HepG2 (cell line): ENCODE measurements around the gene TRIM69. TPM values are rescaled to one million over a fixed set of nuclear protein-coding genes. Genes with fewer than 3 reads are reported as not detected.

ENCODE experiments used
- EZH2 ChIP-seq: conservative IDR thresholded peaks from 2 replicates; pipeline ENCODE4 v1.6.1; 2012; ENCODE audit warnings: mild to moderate bottlenecking, low read depth, low read length, moderate library complexity
- HMG20B ChIP-seq: conservative IDR thresholded peaks from 2 replicates; pipeline ENCODE4 v1.6.1; 2016; ENCODE audit warnings: missing genetic modification reagents, missing compliant biosample characterization
- KDM4B ChIP-seq: sonication (generic); formaldehyde crosslinking; IDR thresholded peaks from 2 replicates; pipeline ENCODE4 v1.4.0; 2020; ENCODE audit warnings: missing genetic modification reagents
- NFKBIZ ChIP-seq: IDR thresholded peaks from 2 replicates; pipeline ENCODE4 v1.6.1; 2018; ENCODE audit warnings: missing genetic modification reagents, missing compliant biosample characterization
- SMYD3 ChIP-seq: sonication (generic); formaldehyde crosslinking; IDR thresholded peaks from 2 replicates; pipeline ENCODE4 v1.8.1; 2023; ENCODE audit warnings: mild to moderate bottlenecking, missing genetic modification reagents
- SNAI1 ChIP-seq: sonication (generic); formaldehyde crosslinking; IDR thresholded peaks from 2 replicates; pipeline ENCODE4 v1.5.0; 2020; ENCODE audit warnings: mild to moderate bottlenecking, missing genetic modification reagents, borderline replicate concordance
- SNAPC2 ChIP-seq: sonication (generic); formaldehyde crosslinking; IDR thresholded peaks from 2 replicates; pipeline ENCODE4 v1.8.1; 2022; ENCODE audit warnings: mild to moderate bottlenecking, missing genetic modification reagents
- ZNF343 ChIP-seq: sonication (generic); formaldehyde crosslinking; IDR thresholded peaks from 2 replicates; pipeline ENCODE4 v1.4.0; 2020; ENCODE audit warnings: mild to moderate bottlenecking, missing genetic modification reagents
- ZNF792 ChIP-seq: IDR thresholded peaks from 2 replicates; pipeline ENCODE4 v1.6.1; 2016
- polyA plus RNA-seq, 8 experiments: library from polyadenylated mRNA; depleted of rRNA in 3 of 8; stranded (reverse) in 7 of 8; unstranded in 1 of 8; fragments of >200 nt; fragmentation: Illumina TruSeq in 4 of 8; extraction: Trizol in 4 of 8; gene quantifications; 2 replicates each; pipeline versions ENCODE4 v1.2.1 to v1.2.3, GENCODE V29; 2011 to 2016; ENCODE audit warnings: low read depth in 4 of 8, missing spikeins in 1 of 8, mixed read lengths in 1 of 8; ENCODE audit not compliant: insufficient read depth in 1 of 8
- total RNA-seq, 5 experiments: library from RNA; depleted of rRNA; stranded (reverse); fragments of >200 nt; fragmentation: Illumina TruSeq; extraction: Trizol; gene quantifications; 2 replicates each; pipeline ENCODE4 v1.2.3, GENCODE V29; 2016; ENCODE audit warnings: low read depth in 1 of 5
- TF ChIP-seq, protein P1 (sequence below): sonication (generic); formaldehyde crosslinking; IDR thresholded peaks from 2 replicates; pipeline ENCODE4 v1.5.0; 2020; ENCODE audit warnings: mild to moderate bottlenecking, missing genetic modification reagents, moderate library complexity
- TF ChIP-seq, protein P2 (sequence below): sonication (generic); formaldehyde crosslinking; IDR thresholded peaks from 2 replicates; pipeline ENCODE4 v1.9.0; 2021; ENCODE audit warnings: missing genetic modification reagents, mild to moderate bottlenecking, borderline replicate concordance
- TF ChIP-seq, protein P3 (sequence below): sonication (generic); formaldehyde crosslinking; IDR thresholded peaks from 2 replicates; pipeline ENCODE4 v1.5.0; 2020; ENCODE audit warnings: missing genetic modification reagents, mild to moderate bottlenecking, borderline replicate concordance
- TF ChIP-seq, protein P4 (sequence below), 2 experiments: sonication (generic) in 1 of 2; formaldehyde crosslinking in 1 of 2; IDR thresholded peaks; 2 replicates each; pipeline versions ENCODE4 v1.4.0 to v1.6.1; 2016 to 2020; ENCODE audit warnings: borderline replicate concordance in 1 of 2, low read depth in 1 of 2, mild to moderate bottlenecking in 1 of 2, missing genetic modification reagents in 1 of 2
- TF ChIP-seq, protein P5 (sequence below): sonication (generic); formaldehyde crosslinking; IDR thresholded peaks from 2 replicates; pipeline ENCODE4 v1.8.0; 2022; ENCODE audit warnings: missing genetic modification reagents, low read depth, mild to moderate bottlenecking, borderline replicate concordance
- TF ChIP-seq, protein P6 (sequence below): sonication (generic); formaldehyde crosslinking; IDR thresholded peaks from 2 replicates; pipeline ENCODE4 v1.9.0; 2022; ENCODE audit warnings: missing genetic modification reagents, mild to moderate bottlenecking, borderline replicate concordance
- TF ChIP-seq, protein P7 (sequence below): sonication (generic); formaldehyde crosslinking; IDR thresholded peaks from 2 replicates; pipeline ENCODE4 v1.4.0; 2020; ENCODE audit warnings: missing genetic modification reagents

Gene TRIM69
- total and polyA plus RNA-seq, 2 of the 13 experiments (the other 11 are each of a cell fraction or from before 2014, with no cell fraction given): 2.6 to 3.2 TPM

DNA sequence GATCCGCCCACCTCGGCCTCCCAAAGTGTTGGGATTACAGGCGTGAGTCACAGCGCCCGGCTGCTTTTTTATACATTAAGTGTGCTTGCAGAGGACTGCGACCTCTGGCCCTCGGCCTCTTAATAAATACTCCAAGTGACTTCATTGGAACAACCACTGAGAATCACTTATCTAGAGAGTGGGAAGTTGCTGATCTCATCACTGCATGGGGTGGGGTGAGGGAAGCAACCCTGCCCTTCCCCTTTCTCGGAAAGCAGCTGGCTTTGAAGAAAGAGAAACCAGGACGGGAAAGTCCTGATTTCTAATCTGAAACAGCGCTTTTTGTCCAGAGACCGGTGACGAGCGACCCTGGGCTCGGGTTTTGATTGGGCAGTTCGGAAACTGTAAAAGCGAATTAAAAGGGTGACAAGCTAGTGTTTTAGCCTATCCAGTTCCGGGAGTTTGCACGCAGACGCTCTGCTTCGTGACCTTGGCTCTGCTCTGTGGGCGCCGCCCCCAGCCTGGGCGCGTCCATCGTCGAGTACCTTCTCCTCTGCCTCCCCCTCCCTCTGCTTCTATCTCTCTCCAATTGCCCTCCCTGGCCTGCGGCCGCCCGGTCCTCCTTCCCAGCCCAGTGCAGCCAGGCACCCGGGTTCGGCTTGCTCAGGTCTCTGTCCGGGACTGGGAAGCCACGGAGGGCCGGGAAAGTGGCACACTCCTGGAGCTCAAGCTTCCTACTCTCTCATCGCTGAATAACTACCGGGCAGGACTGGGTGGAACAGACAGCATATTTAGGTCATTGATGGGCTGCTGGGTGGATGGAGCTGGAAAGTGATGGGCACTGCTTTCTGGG lies 7.5 kb upstream of the TRIM69 start (continued):
- TF ChIP-seq, protein P1, sequence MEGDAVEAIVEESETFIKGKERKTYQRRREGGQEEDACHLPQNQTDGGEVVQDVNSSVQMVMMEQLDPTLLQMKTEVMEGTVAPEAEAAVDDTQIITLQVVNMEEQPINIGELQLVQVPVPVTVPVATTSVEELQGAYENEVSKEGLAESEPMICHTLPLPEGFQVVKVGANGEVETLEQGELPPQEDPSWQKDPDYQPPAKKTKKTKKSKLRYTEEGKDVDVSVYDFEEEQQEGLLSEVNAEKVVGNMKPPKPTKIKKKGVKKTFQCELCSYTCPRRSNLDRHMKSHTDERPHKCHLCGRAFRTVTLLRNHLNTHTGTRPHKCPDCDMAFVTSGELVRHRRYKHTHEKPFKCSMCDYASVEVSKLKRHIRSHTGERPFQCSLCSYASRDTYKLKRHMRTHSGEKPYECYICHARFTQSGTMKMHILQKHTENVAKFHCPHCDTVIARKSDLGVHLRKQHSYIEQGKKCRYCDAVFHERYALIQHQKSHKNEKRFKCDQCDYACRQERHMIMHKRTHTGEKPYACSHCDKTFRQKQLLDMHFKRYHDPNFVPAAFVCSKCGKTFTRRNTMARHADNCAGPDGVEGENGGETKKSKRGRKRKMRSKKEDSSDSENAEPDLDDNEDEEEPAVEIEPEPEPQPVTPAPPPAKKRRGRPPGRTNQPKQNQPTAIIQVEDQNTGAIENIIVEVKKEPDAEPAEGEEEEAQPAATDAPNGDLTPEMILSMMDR (CRISPR knock-in tag): 0 out of 2 replicates have a peak, but pooled peaks have one; percentile 8
- TF ChIP-seq, protein P2, sequence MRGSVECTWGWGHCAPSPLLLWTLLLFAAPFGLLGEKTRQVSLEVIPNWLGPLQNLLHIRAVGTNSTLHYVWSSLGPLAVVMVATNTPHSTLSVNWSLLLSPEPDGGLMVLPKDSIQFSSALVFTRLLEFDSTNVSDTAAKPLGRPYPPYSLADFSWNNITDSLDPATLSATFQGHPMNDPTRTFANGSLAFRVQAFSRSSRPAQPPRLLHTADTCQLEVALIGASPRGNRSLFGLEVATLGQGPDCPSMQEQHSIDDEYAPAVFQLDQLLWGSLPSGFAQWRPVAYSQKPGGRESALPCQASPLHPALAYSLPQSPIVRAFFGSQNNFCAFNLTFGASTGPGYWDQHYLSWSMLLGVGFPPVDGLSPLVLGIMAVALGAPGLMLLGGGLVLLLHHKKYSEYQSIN: no peak
- TF ChIP-seq SMYD3 (CRISPR knock-in tag): no peak
- TF ChIP-seq, protein P3, sequence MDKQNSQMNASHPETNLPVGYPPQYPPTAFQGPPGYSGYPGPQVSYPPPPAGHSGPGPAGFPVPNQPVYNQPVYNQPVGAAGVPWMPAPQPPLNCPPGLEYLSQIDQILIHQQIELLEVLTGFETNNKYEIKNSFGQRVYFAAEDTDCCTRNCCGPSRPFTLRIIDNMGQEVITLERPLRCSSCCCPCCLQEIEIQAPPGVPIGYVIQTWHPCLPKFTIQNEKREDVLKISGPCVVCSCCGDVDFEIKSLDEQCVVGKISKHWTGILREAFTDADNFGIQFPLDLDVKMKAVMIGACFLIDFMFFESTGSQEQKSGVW (CRISPR knock-in tag): no peak
- no peak for TF ChIP-seq ZNF343 (CRISPR knock-in tag)
- TF ChIP-seq, protein P4, sequence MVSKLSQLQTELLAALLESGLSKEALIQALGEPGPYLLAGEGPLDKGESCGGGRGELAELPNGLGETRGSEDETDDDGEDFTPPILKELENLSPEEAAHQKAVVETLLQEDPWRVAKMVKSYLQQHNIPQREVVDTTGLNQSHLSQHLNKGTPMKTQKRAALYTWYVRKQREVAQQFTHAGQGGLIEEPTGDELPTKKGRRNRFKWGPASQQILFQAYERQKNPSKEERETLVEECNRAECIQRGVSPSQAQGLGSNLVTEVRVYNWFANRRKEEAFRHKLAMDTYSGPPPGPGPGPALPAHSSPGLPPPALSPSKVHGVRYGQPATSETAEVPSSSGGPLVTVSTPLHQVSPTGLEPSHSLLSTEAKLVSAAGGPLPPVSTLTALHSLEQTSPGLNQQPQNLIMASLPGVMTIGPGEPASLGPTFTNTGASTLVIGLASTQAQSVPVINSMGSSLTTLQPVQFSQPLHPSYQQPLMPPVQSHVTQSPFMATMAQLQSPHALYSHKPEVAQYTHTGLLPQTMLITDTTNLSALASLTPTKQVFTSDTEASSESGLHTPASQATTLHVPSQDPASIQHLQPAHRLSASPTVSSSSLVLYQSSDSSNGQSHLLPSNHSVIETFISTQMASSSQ (IDR thresholded peaks at IDR 0.05; ENCODE audit: low read depth): peak; percentile 11; the same call in 1 of the 2 replicates
- TF ChIP-seq, protein P4 (CRISPR knock-in tag; IDR thresholded peaks at IDR 0.05; ENCODE audit: borderline replicate concordance): no peak; the same call in 1 of the 2 replicates
- TF ChIP-seq, protein P5, sequence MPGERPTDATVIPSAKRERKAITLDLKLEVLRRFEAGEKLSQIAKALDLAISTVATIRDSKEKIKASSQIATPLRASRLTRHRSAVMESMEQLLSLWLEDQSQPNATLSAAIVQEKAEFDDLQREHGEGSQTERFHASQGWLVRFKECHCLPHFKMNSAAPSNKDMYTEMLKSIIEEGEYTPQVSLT: no peak
- peak; percentile 57; the same call in 1 of the 2 replicates for TF ChIP-seq ZNF792 (CRISPR knock-in tag)
- TF ChIP-seq KDM4B (CRISPR knock-in tag): no peak
- TF ChIP-seq EZH2: no peak
- no peak for TF ChIP-seq SNAPC2 (CRISPR knock-in tag)
- no peak; the same call in 1 of the 2 replicates for TF ChIP-seq HMG20B
- TF ChIP-seq, protein P6, sequence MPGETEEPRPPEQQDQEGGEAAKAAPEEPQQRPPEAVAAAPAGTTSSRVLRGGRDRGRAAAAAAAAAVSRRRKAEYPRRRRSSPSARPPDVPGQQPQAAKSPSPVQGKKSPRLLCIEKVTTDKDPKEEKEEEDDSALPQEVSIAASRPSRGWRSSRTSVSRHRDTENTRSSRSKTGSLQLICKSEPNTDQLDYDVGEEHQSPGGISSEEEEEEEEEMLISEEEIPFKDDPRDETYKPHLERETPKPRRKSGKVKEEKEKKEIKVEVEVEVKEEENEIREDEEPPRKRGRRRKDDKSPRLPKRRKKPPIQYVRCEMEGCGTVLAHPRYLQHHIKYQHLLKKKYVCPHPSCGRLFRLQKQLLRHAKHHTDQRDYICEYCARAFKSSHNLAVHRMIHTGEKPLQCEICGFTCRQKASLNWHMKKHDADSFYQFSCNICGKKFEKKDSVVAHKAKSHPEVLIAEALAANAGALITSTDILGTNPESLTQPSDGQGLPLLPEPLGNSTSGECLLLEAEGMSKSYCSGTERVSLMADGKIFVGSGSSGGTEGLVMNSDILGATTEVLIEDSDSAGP (CRISPR knock-in tag): peak; percentile 84; the same call in 1 of the 2 replicates
- peak; percentile 38; the same call in 1 of the 2 replicates for TF ChIP-seq NFKBIZ (CRISPR knock-in tag)
- 0 out of 2 replicates have a peak, but pooled peaks have one; percentile 28 for TF ChIP-seq SNAI1 (CRISPR knock-in tag)
- TF ChIP-seq, protein P7, sequence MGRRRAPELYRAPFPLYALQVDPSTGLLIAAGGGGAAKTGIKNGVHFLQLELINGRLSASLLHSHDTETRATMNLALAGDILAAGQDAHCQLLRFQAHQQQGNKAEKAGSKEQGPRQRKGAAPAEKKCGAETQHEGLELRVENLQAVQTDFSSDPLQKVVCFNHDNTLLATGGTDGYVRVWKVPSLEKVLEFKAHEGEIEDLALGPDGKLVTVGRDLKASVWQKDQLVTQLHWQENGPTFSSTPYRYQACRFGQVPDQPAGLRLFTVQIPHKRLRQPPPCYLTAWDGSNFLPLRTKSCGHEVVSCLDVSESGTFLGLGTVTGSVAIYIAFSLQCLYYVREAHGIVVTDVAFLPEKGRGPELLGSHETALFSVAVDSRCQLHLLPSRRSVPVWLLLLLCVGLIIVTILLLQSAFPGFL (CRISPR knock-in tag): no peak
